GM21367 (cell line): Measurements from ENCODE around the gene ABCA1.

Source experiments
- ATAC-seq: cut with Tn5 transposase; IDR thresholded peaks from one replicate; pipeline ENCODE4 v1.9.1; 2021; ENCODE audit not compliant: unreplicated experiment

The ABCA1 gene

DNA sequence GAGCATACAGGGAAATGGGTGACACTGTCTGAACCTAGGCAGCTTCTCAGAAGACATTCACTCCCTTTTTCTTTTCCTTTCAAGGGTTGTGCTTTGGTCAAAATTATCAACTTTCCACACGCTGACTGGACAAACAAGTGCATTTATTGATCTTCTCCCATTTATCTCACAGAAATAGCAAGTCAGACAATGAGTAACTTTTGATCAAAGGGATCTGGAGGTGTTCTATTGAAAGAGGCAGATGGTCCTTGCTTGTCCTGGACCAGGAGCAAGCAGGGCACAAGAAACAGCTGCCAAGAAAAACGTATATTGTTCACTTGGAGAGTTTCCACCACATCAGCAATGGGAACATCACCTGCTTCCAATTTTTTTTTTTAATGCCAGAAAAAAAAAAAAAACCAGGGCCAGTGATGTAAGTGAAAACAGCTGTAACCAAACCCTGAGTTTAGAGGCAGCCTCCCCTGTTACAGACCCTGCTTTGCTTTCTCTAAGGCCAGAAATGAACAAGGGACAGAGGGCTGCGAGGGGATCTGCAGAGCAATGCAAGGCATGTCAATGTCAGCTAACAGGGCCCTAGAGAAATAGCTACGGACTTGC is 84.2 kb downstream of the ABCA1 start:
- no peak for ATAC-seq

- no peak for ATAC-seq
These were observed 85.3 kb downstream of the ABCA1 start for GRCh38 chr9:104842698-104843097.

DNA sequence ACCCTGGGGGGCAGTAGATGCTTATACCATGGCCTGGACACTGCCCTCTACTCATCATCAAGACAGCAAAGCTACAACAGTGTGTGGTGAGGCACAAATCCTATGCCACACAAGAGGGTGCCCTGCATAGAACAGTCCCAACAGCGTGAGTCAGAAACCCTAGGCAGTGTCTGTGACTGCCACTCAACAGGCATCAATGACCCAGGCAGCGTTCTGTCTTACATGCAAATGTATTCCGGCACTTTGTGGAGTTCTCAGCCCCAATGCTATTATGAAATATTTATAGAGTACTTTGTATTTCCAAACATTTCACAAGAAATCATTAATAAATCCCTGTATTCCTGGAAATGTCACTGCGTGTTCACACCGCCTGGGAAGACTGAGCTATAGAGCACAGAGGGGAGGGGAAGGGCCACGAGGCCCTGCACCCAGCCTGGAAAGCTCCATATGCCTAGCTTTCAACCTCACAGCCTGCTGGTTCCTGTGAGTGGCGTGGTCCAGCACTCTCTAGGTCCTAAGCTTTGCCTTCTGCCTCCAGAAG is 86.3 kb downstream of the ABCA1 start:
- no peak for ATAC-seq

DNA sequence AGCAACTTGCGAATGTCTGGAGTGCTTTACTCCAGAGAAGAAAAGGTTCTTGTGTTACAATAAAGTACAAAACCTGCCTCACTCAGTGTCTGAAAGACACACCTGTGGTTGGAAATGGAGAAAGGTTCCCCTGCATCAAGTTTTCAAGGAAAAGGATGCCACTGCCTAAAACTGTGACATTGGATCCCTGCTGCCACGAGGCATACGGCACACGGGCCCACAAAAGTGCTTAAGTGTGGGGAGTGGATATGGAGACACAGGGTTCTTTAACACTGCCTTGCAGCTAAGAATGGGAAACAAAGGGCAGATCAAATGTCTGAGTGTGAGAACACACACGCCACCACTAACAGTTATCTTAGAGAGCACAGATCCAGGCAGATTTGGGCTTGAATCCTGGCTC is 89.0 kb downstream of the ABCA1 start:
- no peak for ATAC-seq

GRCh38 chr9:104836767-104837166 is 91.2 kb downstream of the ABCA1 start:
- no peak for ATAC-seq

- ATAC-seq, result no peak
These were observed 91.7 kb downstream of the ABCA1 start for GRCh38 chr9:104836235-104836634.

DNA sequence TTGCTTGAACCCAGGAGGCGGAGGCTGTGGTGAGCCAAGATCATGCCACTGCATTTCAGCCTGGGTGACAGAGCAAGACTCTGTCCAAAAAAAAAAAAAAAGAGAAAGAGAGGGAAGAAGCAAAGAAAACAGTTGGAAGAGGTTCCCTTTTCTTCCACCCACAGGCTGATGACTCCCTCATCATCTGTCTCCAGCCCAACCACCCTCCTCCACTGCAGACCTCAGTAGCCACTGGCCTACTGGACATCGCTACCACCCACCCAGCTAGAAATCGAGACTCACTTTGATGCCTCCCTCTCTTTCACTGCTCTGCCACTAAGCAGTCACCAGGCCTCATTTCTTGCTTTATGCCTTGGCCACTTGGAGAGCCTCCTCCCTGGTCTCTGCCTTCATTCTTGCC is 92.8 kb downstream of the ABCA1 start:
- ATAC-seq, result no peak

DNA sequence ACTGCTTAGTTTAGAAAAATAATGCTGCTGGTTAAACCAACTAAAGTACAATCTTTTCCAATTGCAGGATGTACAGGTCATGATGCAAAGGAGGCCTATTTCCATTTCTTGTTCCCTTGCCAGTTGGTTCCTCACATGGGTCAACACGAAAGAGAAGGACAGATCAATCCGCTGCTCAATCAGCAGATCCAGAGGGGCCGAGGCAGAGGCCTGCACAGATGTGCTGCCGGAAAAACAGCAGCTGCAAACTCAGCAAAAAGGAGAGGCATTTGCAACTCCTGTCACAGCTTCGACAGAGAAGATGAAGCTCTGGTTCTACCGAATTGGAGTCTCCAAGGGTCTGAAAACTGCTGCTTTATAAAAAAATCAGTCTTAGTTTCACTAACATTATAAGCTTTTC is 94.3 kb downstream of the ABCA1 start:
- ATAC-seq, result no peak

- no peak for ATAC-seq
These were observed 96.3 kb downstream of the ABCA1 start for GRCh38 chr9:104831681-104832080.

- no peak for ATAC-seq
These were observed 101.0 kb downstream of the ABCA1 start for GRCh38 chr9:104826911-104827310.

- ATAC-seq, result no peak
These were observed 101.7 kb downstream of the ABCA1 start for GRCh38 chr9:104826079-104826775.

GRCh38 chr9:104820336-104820735 is 107.6 kb downstream of the ABCA1 start:
- ATAC-seq, result no peak

DNA sequence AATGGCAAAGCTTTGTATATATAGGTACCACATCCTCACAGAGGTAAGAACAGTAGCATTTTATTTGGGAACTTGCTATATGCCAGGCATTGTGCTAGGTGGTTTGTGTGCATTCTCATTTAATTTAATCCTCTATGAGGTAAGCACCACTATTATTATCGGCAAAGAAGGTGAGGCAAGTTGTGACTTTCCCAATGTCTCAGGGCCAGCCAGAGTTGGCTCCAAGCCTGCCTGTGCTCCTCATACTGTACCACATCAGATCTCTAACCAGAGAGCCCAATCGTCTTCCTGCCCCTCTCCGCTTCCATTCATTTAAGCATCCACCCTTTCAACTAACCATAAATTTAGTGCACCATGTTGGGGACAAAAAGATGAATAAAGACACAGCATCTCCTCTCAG is 108.9 kb downstream of the ABCA1 start:
- no peak for ATAC-seq

GRCh38 chr9:104817437-104817836 is 110.5 kb downstream of the ABCA1 start:
- ATAC-seq, result no peak

DNA sequence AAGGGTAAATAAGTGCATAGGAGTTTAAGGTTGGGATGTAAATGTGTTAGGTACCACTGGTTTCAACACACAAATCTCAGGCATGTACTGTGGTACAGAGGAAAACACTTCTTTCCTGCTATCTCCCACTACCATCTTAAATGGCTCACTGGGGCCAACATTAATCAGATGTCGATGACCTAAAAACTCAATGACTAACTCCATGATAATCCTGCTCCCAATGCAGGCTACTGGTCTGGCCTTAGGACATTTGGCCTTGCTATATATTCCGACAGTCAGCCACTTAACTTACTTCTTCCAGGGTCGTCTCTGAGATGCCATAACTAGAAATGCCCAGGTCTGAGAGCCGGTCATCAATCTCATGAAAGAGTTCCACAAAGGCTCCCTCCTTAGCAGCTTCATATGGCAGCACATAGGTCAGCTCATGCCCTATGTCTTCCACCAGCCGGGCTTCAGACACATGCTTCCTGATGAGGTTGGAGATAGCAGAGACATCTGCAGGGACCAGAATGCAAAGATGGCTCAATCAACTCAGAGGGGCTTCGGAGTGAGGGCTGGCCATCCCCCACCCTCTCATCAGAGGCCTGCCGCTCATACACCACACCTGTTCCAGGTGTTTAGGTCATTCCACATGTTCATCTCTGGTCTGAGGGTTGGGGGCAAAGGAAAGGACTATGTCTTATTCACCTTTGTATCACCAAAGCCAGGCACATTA is 111.9 kb downstream of the ABCA1 start:
- no peak for ATAC-seq

GRCh38 chr9:104810421-104811339 is 117.3 kb downstream of the ABCA1 start:
- ATAC-seq, result no peak

DNA sequence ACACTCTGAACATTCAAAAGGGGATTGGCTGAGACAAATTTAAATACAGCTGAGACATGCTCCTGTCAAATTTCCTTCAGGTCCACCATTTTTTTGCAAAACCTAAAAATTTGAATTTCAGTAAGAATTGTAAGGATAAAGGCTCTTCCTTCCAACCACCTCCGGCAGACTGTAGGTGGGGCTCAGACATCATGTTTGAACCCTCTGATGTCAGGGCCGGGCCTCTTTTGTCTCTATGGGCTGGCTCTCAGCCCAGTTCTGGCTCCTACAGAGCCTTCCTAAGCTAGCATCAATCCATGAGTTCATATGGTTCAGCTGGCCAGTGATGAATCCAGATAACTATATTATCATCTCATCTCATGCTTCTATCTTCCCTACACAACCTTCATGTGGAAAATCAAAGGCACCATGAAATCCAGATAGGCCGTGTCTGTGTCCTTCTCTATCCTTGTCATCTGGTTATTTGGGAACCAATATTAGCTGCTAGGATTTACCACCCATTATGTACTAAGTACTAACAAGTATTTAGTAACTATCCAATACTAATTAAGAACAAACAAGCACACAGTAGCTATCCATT is 119.8 kb downstream of the ABCA1 start:
- no peak for ATAC-seq

GRCh38 chr9:104805441-104805840 is 122.5 kb downstream of the ABCA1 start:
- ATAC-seq, result no peak

DNA sequence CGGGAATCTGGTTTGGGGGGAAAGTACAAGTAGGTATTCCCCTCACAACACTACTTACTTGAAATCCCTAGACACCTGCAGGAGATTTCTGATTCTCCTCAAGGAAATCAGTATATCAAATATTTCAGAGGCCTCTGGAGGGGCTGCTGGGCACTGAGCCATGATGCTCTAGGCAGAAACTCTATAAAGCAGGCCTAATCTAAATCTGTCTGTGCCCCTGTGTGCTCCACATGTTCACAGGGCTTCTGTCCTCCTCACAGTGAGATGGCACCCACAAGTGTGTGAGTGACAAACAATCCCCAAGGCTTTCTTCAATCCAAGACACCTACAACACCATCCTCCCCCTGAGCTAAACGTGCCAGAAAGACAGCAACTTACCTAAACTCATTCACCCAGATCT is 125.0 kb downstream of the ABCA1 start:
- ATAC-seq, result no peak

GRCh38 chr9:104802110-104802509 is 125.8 kb downstream of the ABCA1 start:
- ATAC-seq, result no peak
